Diencephalon (tissue), 1 donor: ENCODE measurements around the gene TUBB4A. TPM values are rescaled to one million over a fixed set of nuclear protein-coding genes. Genes with fewer than 3 reads are reported as not detected.

ENCODE experiments used
- small RNA-seq: library from RNA; depleted of rRNA; stranded (forward); fragments of <200 nt; gene quantifications from one replicate; pipeline ENCODE3, GENCODE V24; 2014
- total RNA-seq: library from RNA; depleted of rRNA; stranded (reverse); fragments of >200 nt; gene quantifications from one replicate; pipeline ENCODE4 v1.2.3, GENCODE V29; 2014

Gene TUBB4A
- 169 TPM for total RNA-seq

GRCh38 chr19:6501740-6502648, at the start of gene TUBB4A:
Gene TUBB4A (minus strand): TSS chr19:6502309. CDS start chr19:6502212, 97 bp downstream.

GRCh38 chr19:6530386-6531162, 28.5 kb upstream of the TUBB4A start, which contains the start of gene TNFSF9:
Gene TNFSF9 (plus strand): TSS chr19:6531026. CDS start chr19:6531037, 11 bp downstream.

GRCh38 chr19:6481541-6482342, 20.4 kb downstream of the TUBB4A start, which contains the start of gene DENND1C:
Gene DENND1C (minus strand): TSS chr19:6481787. CDS start chr19:6481695, 92 bp downstream.

GRCh38 chr19:6464070-6464873, 37.8 kb downstream of the TUBB4A start, which contains the start of gene CRB3:
Gene CRB3 (plus strand): TSS chr19:6464271. CDS start chr19:6464702, 431 bp downstream.

GRCh38 chr19:6459262-6460098, 42.6 kb downstream of the TUBB4A start, which contains the start of gene SLC25A23:
Gene SLC25A23 (minus strand): TSS chr19:6459792. CDS start chr19:6459628, 164 bp downstream.

Small RNA genes lying within 50 kb of the gene (small RNA-seq; reads per million reads assigned to genes)
- gene AC010503.2, result not detected

Other genes starting within 250 kb of the TUBB4A start
- gene MLLT1, start 222.3 kb downstream of the TUBB4A start, total RNA-seq, result 27.0 TPM
- not detected for gene ACER1, start 168.7 kb downstream of the TUBB4A start, total RNA-seq
- 33.9 TPM for gene CLPP, start 140.8 kb downstream of the TUBB4A start, total RNA-seq
- gene ALKBH7, start 129.5 kb downstream of the TUBB4A start, total RNA-seq, result 59.5 TPM
- gene PSPN, start 126.4 kb downstream of the TUBB4A start, total RNA-seq, result 3.2 TPM
- gene GTF2F1, start 109.1 kb downstream of the TUBB4A start, total RNA-seq, result 43.6 TPM
- 113 TPM for gene KHSRP, start 77.5 kb downstream of the TUBB4A start, total RNA-seq
- gene SLC25A41, start 68.5 kb downstream of the TUBB4A start, total RNA-seq, result 0.69 TPM
- 37.6 TPM for gene SLC25A23, start 42.5 kb downstream of the TUBB4A start, total RNA-seq
- gene CRB3, start 38.0 kb downstream of the TUBB4A start, total RNA-seq, result 1.6 TPM
- gene DENND1C, start 20.5 kb downstream of the TUBB4A start, total RNA-seq, result 0.69 TPM
- gene TNFSF9, start 28.7 kb upstream of the TUBB4A start, total RNA-seq, result 4.2 TPM
- gene CD70, start 88.8 kb upstream of the TUBB4A start, total RNA-seq, result not detected
- gene TNFSF14, start 167.9 kb upstream of the TUBB4A start, total RNA-seq, result not detected
- 63.9 TPM for gene C3, start 218.3 kb upstream of the TUBB4A start, total RNA-seq
- gene GPR108, start 235.3 kb upstream of the TUBB4A start, total RNA-seq, result 16.8 TPM
- 5.5 TPM for gene TRIP10, start 237.4 kb upstream of the TUBB4A start, total RNA-seq